Neural cell (in vitro differentiated cells): Measurements from ENCODE around the gene BZW1. TPM values are rescaled to one million over a fixed set of nuclear protein-coding genes. Genes with fewer than 3 reads are reported as not detected.

Source experiments
- H2AFZ ChIP-seq: fragments of 200-600, 300-800 bp; sonication (generic), shearing (Covaris generic); 2 replicates; pipeline ENCODE4 v1.6.0; 2014; ENCODE audit warnings: low read depth, mild to moderate bottlenecking, antibody characterized with exemption, low read length, moderate library complexity
- H3F3A ChIP-seq: fragments of 200-600 bp; shearing (Covaris generic); 2 replicates; pipeline ENCODE4 v1.6.1; 2016; ENCODE audit warnings: mild to moderate bottlenecking, moderate library complexity, mixed read lengths, antibody characterized with exemption, low read length; ENCODE audit not compliant: insufficient read depth, poor library complexity, severe bottlenecking
- H3K27ac ChIP-seq: fragments of 200-600, 300-800 bp; sonication (generic), shearing (Covaris generic); 2 replicates; pipeline ENCODE4 v1.5.1; 2014; ENCODE audit warnings: mild to moderate bottlenecking, low read length, moderate library complexity
- H3K27me3 ChIP-seq: fragments of 300-800, 200-600 bp; sonication (generic), shearing (Covaris generic); 2 replicates; pipeline ENCODE4 v1.6.0; 2014; ENCODE audit warnings: mild to moderate bottlenecking, low read depth, low read length, moderate library complexity; ENCODE audit not compliant: insufficient read depth
- H3K36me3 ChIP-seq: fragments of 300-800, 200-600 bp; sonication (generic), shearing (Covaris generic); 2 replicates; pipeline ENCODE4 v1.5.1; 2014; ENCODE audit warnings: mild to moderate bottlenecking, antibody characterized with exemption, low read length, moderate library complexity; ENCODE audit not compliant: insufficient read depth
- H3K4me2 ChIP-seq: fragments of 300-800, 200-600 bp; sonication (generic), shearing (Covaris generic); 2 replicates; pipeline ENCODE4 v1.6.0; 2014; ENCODE audit warnings: mild to moderate bottlenecking, low read length
- H3K4me3 ChIP-seq: fragments of 300-800, 200-600 bp; sonication (generic), shearing (Covaris generic); 2 replicates; pipeline ENCODE4 v1.5.1; 2014; ENCODE audit warnings: mild to moderate bottlenecking, low read length, moderate library complexity
- H3K79me2 ChIP-seq: fragments of 200-600 bp; shearing (Covaris generic); replicated peaks from 2 replicates; pipeline ENCODE4 v1.6.0; 2014; ENCODE audit warnings: mild to moderate bottlenecking, low read length, moderate library complexity; ENCODE audit not compliant: insufficient read depth
- H3K9ac ChIP-seq: fragments of 300-800, 200-600 bp; sonication (generic), shearing (Covaris generic); 2 replicates; pipeline ENCODE4 v1.6.1; 2016; ENCODE audit warnings: mild to moderate bottlenecking, low read length, mixed read lengths
- H3K9me2 ChIP-seq: fragments of 200-600 bp; shearing (Covaris generic); 2 replicates; pipeline ENCODE4 v1.6.1; 2016; ENCODE audit warnings: mild to moderate bottlenecking, low read length, mixed read lengths; ENCODE audit not compliant: insufficient read depth
- H3K9me3 ChIP-seq: fragments of 200-600, 300-800 bp; sonication (generic), shearing (Covaris generic); 2 replicates; pipeline ENCODE4 v1.6.1; 2016; ENCODE audit warnings: mild to moderate bottlenecking, mixed run types, low read length, moderate library complexity, mixed read lengths
- H4K20me1 ChIP-seq: fragments of 200-600 bp; shearing (Covaris generic); 2 replicates; pipeline ENCODE4 v1.6.1; 2016; ENCODE audit warnings: mild to moderate bottlenecking, mixed run types; ENCODE audit not compliant: insufficient read depth
- EP300 ChIP-seq: fragments of 450-650 bp; conservative IDR thresholded peaks from 2 replicates; pipeline ENCODE4 v1.6.1; 2014; ENCODE audit warnings: antibody characterized with exemption, mild to moderate bottlenecking, moderate library complexity; ENCODE audit not compliant: poor library complexity, severe bottlenecking
- EZH2 ChIP-seq: fragments of 200-600, 300-800 bp; shearing (Covaris generic), sonication (generic); IDR thresholded peaks from 2 replicates; pipeline ENCODE4 v1.6.1; 2014; ENCODE audit warnings: antibody characterized with exemption, low read length, borderline replicate concordance, mild to moderate bottlenecking; ENCODE audit not compliant: insufficient read depth, poor library complexity, severe bottlenecking
- MXI1 ChIP-seq: fragments of 450-650 bp; conservative IDR thresholded peaks from 2 replicates; pipeline ENCODE4 v1.6.1; 2014; ENCODE audit warnings: antibody characterized with exemption, mild to moderate bottlenecking; ENCODE audit not compliant: poor library complexity, severe bottlenecking
- POLR2AphosphoS5 ChIP-seq: IDR thresholded peaks from 2 replicates; pipeline ENCODE4 v1.6.1; 2012
- RAD21 ChIP-seq: fragments of 450-650 bp; conservative IDR thresholded peaks from 2 replicates; pipeline ENCODE4 v1.6.1; 2014; ENCODE audit warnings: antibody characterized with exemption, mild to moderate bottlenecking, moderate library complexity
- SMC3 ChIP-seq: fragments of 450-650 bp; conservative IDR thresholded peaks from 2 replicates; pipeline ENCODE4 v1.6.1; 2014; ENCODE audit warnings: antibody characterized with exemption, mild to moderate bottlenecking, moderate library complexity; ENCODE audit not compliant: poor library complexity
- TAF1 ChIP-seq: IDR thresholded peaks from 2 replicates; pipeline ENCODE4 v1.6.1; 2012; ENCODE audit warnings: low read depth
- polyA plus RNA-seq: library from polyadenylated mRNA; depleted of rRNA; stranded (reverse); fragments of >200 nt; gene quantifications from 2 replicates; pipeline ENCODE4 v1.2.3, GENCODE V29; 2014
- TF ChIP-seq, protein P1 (sequence below): fragments of 450-650 bp; IDR thresholded peaks from 2 replicates; pipeline ENCODE4 v1.5.1; 2014; ENCODE audit warnings: antibody characterized with exemption, mild to moderate bottlenecking, moderate library complexity; ENCODE audit not compliant: poor library complexity, severe bottlenecking
- TF ChIP-seq, protein P2 (sequence below): IDR thresholded peaks from 2 replicates; pipeline ENCODE4 v1.6.1; 2012; ENCODE audit warnings: borderline replicate concordance

The BZW1 gene
- polyA plus RNA-seq, 1 donor from 2014 or later, result 291 TPM

DNA sequence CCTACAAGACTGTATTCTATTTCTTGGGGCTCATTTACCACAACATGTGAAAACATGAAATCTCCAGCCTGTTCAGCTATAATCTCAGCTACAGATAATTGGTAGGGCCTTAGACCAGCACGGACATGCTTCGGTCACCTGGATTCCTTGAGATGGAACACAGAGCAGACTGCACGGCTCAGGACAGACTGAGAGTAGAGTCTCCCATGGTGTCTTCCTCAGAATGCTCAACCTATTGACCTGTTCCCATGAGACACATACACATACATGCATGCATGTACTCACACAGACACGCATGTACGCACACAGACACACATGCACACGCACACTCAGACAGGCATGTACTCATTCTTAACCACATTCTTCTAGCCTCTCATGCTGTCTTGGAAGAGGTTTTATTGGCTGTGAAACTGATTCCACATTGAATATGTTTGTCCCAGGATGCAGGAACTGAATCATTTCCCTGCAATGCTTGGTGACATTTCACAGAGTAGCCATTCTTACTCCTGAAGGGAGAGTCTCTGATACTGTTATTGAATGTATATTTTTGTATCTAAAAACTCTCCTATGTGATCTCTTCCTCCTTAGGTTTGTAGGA is 23.5 kb upstream of the BZW1 start:
- H3K27me3 ChIP-seq, result no peaks in the 10 kb centered on the region
- no peaks in the 10 kb centered on the region for H3K9me2 ChIP-seq
- no peak overlapping the region for H3K4me2 ChIP-seq
- no peak overlapping the region for H2AFZ ChIP-seq
- H3K9me3 ChIP-seq, result no peaks in the 10 kb centered on the region
- no peak overlapping the region for H3K4me3 ChIP-seq
- no peak overlapping the region for H3K9ac ChIP-seq
- H3K36me3 ChIP-seq, result no peaks in the 10 kb centered on the region
- H4K20me1 ChIP-seq, result no peaks in the 10 kb centered on the region
- H3K27ac ChIP-seq, result no peak overlapping the region
- no peaks in the 10 kb centered on the region for H3F3A ChIP-seq
- no peaks in the 10 kb centered on the region for H3K79me2 ChIP-seq
- TF ChIP-seq MXI1, result no peak
- no peak for TF ChIP-seq EP300
- TF ChIP-seq TAF1, result no peak
- no peak for TF ChIP-seq EZH2
- TF ChIP-seq, protein P1, sequence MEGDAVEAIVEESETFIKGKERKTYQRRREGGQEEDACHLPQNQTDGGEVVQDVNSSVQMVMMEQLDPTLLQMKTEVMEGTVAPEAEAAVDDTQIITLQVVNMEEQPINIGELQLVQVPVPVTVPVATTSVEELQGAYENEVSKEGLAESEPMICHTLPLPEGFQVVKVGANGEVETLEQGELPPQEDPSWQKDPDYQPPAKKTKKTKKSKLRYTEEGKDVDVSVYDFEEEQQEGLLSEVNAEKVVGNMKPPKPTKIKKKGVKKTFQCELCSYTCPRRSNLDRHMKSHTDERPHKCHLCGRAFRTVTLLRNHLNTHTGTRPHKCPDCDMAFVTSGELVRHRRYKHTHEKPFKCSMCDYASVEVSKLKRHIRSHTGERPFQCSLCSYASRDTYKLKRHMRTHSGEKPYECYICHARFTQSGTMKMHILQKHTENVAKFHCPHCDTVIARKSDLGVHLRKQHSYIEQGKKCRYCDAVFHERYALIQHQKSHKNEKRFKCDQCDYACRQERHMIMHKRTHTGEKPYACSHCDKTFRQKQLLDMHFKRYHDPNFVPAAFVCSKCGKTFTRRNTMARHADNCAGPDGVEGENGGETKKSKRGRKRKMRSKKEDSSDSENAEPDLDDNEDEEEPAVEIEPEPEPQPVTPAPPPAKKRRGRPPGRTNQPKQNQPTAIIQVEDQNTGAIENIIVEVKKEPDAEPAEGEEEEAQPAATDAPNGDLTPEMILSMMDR, result no peak
- TF ChIP-seq RAD21, result no peak
- TF ChIP-seq POLR2AphosphoS5, result no peak
- no peak for TF ChIP-seq SMC3
- TF ChIP-seq, protein P2, sequence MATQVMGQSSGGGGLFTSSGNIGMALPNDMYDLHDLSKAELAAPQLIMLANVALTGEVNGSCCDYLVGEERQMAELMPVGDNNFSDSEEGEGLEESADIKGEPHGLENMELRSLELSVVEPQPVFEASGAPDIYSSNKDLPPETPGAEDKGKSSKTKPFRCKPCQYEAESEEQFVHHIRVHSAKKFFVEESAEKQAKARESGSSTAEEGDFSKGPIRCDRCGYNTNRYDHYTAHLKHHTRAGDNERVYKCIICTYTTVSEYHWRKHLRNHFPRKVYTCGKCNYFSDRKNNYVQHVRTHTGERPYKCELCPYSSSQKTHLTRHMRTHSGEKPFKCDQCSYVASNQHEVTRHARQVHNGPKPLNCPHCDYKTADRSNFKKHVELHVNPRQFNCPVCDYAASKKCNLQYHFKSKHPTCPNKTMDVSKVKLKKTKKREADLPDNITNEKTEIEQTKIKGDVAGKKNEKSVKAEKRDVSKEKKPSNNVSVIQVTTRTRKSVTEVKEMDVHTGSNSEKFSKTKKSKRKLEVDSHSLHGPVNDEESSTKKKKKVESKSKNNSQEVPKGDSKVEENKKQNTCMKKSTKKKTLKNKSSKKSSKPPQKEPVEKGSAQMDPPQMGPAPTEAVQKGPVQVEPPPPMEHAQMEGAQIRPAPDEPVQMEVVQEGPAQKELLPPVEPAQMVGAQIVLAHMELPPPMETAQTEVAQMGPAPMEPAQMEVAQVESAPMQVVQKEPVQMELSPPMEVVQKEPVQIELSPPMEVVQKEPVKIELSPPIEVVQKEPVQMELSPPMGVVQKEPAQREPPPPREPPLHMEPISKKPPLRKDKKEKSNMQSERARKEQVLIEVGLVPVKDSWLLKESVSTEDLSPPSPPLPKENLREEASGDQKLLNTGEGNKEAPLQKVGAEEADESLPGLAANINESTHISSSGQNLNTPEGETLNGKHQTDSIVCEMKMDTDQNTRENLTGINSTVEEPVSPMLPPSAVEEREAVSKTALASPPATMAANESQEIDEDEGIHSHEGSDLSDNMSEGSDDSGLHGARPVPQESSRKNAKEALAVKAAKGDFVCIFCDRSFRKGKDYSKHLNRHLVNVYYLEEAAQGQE, result no peak

DNA sequence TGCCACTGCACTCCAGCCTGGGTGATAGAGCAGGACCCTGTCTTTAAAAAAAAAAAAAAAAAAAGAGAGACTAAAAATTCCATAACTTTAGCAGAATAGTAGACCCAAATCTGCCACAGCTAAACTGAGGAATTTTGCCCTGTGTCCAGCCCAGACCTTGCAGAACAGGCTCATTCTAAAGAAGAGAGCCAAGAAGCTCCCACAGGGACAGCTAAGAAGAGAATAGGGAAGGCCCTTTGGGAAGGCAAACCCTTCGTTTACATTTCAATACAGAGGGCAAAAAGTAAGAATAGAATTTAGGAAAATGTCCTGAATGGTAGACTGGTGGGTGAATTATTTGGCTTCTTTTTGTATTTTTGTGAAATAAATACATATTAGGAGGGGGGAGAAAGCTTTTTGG is 21.5 kb upstream of the BZW1 start:
- no peak overlapping the region for H3K4me2 ChIP-seq
- no peak overlapping the region for H2AFZ ChIP-seq
- no peaks in the 10 kb centered on the region for H3K79me2 ChIP-seq

More for the DNA sequence above, 21.5 kb upstream of the BZW1 start:
- H3K27me3 ChIP-seq, result no peaks in the 10 kb centered on the region
- no peaks in the 10 kb centered on the region for H3K36me3 ChIP-seq
- H3K9ac ChIP-seq, result no peak overlapping the region
- H3K9me2 ChIP-seq, result no peaks in the 10 kb centered on the region
- no peak overlapping the region for H3K27ac ChIP-seq
- no peaks in the 10 kb centered on the region for H3K9me3 ChIP-seq
- H3F3A ChIP-seq, result no peaks in the 10 kb centered on the region
- no peak overlapping the region for H3K4me3 ChIP-seq
- H4K20me1 ChIP-seq, result no peaks in the 10 kb centered on the region
- TF ChIP-seq EZH2 (no peak), SMC3 (no peak), RAD21 (no peak), EP300 (no peak)
- TF ChIP-seq, protein P2, result no peak
